ENCODE data around the gene RNF141. TPM values are rescaled to one million over a fixed set of nuclear protein-coding genes. Genes with fewer than 3 reads are reported as not detected.

Gene RNF141
- total and polyA plus RNA-seq, 7 donors = 13.1 to 30.3 (median 22.8) TPM

GRCh38 chr11:10503777-10504480 lies 37.1 kb downstream of the RNF141 start:
- Histone ChIP-seq H3K27me3 (no peaks in the 10 kb centered on the region), H3K27ac (no peak overlapping the region), H3K4me3 (no peak overlapping the region), H3K9me3 (no peaks in the 10 kb centered on the region), H3K36me3 (peaks cover 0 to 10% (median 0%) of the 10 kb centered on the region in 4 donors), H3K4me1 (no peaks in the 10 kb centered on the region)
- peak; percentile 48 for DNase-seq
- WGBS, 2 donors = 89 to 93% methylated on average over 5 of the region's 5 CpGs
- intact Hi-C loops (cut with DNase I) = no loop called here
- no peak for TF ChIP-seq POLR2A (IDR thresholded peaks at IDR 0.05)
- TF ChIP-seq POLR2AphosphoS5 (IDR thresholded peaks at IDR 0.05) = no peak
- TF ChIP-seq EP300 (IDR thresholded peaks at IDR 0.05) = no peak
- no peak for TF ChIP-seq CTCF (IDR thresholded peaks at IDR 0.05)

- 56 to 90% methylated on average over 2 of the region's 2 CpGs for WGBS, 2 donors
Observed at GRCh38 chr11:10503221-10503620, 37.8 kb downstream of the RNF141 start.

GRCh38 chr11:10502770-10503169 lies 38.2 kb downstream of the RNF141 start:
- Histone ChIP-seq H3K4me1 (peaks cover 0 to 5% (median 5%) of the 10 kb centered on the region in 4 donors), H3K4me3 (no peak overlapping the region), H3K9me3 (no peaks in the 10 kb centered on the region), H3K36me3 (peaks cover 0 to 10% (median 0%) of the 10 kb centered on the region in 4 donors), H3K27ac (no peak overlapping the region), H3K27me3 (no peaks in the 10 kb centered on the region)
- intact Hi-C loops (cut with DNase I) = no loop called here
- DNase-seq = peak; percentile 57
- 78 to 92% methylated on average over 3 of the region's 3 CpGs for WGBS, 2 donors
- no peak for TF ChIP-seq POLR2AphosphoS5 (IDR thresholded peaks at IDR 0.05)
- TF ChIP-seq EP300 (IDR thresholded peaks at IDR 0.05) = no peak

More at GRCh38 chr11:10503221-10503620, 37.8 kb downstream of the RNF141 start:
- no peak for TF ChIP-seq CTCF (IDR thresholded peaks at IDR 0.05)
- TF ChIP-seq POLR2A (IDR thresholded peaks at IDR 0.05) = no peak
- TF ChIP-seq EP300 (IDR thresholded peaks at IDR 0.05) = no peak
- TF ChIP-seq POLR2AphosphoS5 (IDR thresholded peaks at IDR 0.05) = no peak
- peak; percentile 22 for DNase-seq
- no peak overlapping the region for H3K4me3 ChIP-seq
- intact Hi-C loops (cut with DNase I) = no loop called here
- H3K27ac ChIP-seq = no peak overlapping the region
- peaks cover 0 to 10% (median 0%) of the 10 kb centered on the region in 4 donors for H3K36me3 ChIP-seq
- H3K9me3 ChIP-seq = no peaks in the 10 kb centered on the region
- H3K4me1 ChIP-seq = peaks cover 0 to under 1% (median under 1%) of the 10 kb centered on the region in 4 donors
- H3K27me3 ChIP-seq = no peaks in the 10 kb centered on the region

- TF ChIP-seq POLR2AphosphoS5 (IDR thresholded peaks at IDR 0.05) (no peak), EP300 (IDR thresholded peaks at IDR 0.05) (no peak), CTCF (IDR thresholded peaks at IDR 0.05) (no peak), POLR2A (IDR thresholded peaks at IDR 0.05) (no peak)
- no peaks in the 10 kb centered on the region for H3K9me3 ChIP-seq
- peak; percentile 48 for DNase-seq
- WGBS, 2 donors = 89 to 93% methylated on average over 6 of the region's 6 CpGs
- no peak overlapping the region for H3K27ac ChIP-seq
- intact Hi-C loops (cut with DNase I) = no loop called here
- no peaks in the 10 kb centered on the region for H3K27me3 ChIP-seq
- no peak overlapping the region for H3K4me3 ChIP-seq
- peaks cover 0 to 11% (median 9%) of the 10 kb centered on the region in 4 donors for H3K4me1 ChIP-seq
- peaks cover 0 to 10% (median 0%) of the 10 kb centered on the region in 4 donors for H3K36me3 ChIP-seq
Observed at GRCh38 chr11:10502065-10502680, 38.8 kb downstream of the RNF141 start.

All from sigmoid colon (tissue), 7 donors.